ENCODE measurements around the gene KAT14. TPM values are rescaled to one million over a fixed set of nuclear protein-coding genes. Genes with fewer than 3 reads are reported as not detected.
"Not testable (repeated sequence)": the region's sequence is repeated elsewhere in the genome, so short reads cannot be mapped to it uniquely, and the experiment has no call there.

The KAT14 gene, protein sequence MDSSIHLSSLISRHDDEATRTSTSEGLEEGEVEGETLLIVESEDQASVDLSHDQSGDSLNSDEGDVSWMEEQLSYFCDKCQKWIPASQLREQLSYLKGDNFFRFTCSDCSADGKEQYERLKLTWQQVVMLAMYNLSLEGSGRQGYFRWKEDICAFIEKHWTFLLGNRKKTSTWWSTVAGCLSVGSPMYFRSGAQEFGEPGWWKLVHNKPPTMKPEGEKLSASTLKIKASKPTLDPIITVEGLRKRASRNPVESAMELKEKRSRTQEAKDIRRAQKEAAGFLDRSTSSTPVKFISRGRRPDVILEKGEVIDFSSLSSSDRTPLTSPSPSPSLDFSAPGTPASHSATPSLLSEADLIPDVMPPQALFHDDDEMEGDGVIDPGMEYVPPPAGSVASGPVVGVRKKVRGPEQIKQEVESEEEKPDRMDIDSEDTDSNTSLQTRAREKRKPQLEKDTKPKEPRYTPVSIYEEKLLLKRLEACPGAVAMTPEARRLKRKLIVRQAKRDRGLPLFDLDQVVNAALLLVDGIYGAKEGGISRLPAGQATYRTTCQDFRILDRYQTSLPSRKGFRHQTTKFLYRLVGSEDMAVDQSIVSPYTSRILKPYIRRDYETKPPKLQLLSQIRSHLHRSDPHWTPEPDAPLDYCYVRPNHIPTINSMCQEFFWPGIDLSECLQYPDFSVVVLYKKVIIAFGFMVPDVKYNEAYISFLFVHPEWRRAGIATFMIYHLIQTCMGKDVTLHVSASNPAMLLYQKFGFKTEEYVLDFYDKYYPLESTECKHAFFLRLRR
- total RNA-seq, result 15.3 and 16.5 TPM in 2 replicates

- Mint-ChIP-seq H3K9me3 (no peaks in the 10 kb centered on the region), H3K27ac (peak within 1 kb of the TSS; percentile 83), H3K36me3 (ENCODE audit: low read depth) (peaks cover 13% of the 10 kb centered on the region), H3K4me1 (ENCODE audit: low read depth) (peaks cover 23% of the 10 kb centered on the region), H3K27me3 (ENCODE audit: low read depth) (no peaks in the 10 kb centered on the region), H3K4me3 (ENCODE audit: low read depth) (peak within 1 kb of the TSS; percentile 80)
- intact Hi-C loops (cut with micrococcal nuclease), result loop anchor here (1.0 to 5.0 kb wide), 3 partner anchors 151 to 455 kb away; partner anchors contain the start of genes MGME1, RRBP1 and ZNF133
- DNase-seq (ENCODE audit: low spot score), result peak; percentile 90
Observed at GRCh38 chr20:18137412-18138265, at the start of gene KAT14, which contains the start of gene PET117. TSS of gene KAT14 (plus strand) at chr20:18137863. CDS start at chr20:18142661, 4,798 bp downstream. TSS of gene PET117 (plus strand) at chr20:18137863. CDS start at chr20:18137956, 93 bp downstream.

DNA sequence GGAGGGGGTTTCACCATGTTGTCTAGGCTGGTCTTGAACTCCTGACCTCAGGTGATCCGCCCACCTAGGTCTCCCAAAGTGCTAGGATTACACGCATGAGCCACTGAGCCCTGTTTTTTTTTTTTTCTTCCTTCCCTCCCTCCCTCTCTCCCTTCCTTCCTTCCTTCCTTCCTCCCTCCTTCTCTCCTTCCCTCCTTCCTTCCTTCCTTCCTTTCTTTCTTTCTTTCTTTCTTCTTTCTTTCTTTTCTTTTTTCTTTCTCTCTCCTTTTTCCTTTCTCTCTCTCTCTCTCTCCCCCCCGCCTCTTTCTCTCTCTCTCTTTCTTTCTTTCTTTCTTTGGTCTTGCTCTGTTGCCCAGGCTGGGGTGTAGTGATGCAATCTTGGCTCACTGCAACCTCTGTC, 49.4 kb upstream of the KAT14 start:
- DNase-seq (ENCODE audit: low spot score); H3K27me3 Mint-ChIP-seq (ENCODE audit: low read depth); H3K36me3 Mint-ChIP-seq (ENCODE audit: low read depth); H3K4me1 Mint-ChIP-seq (ENCODE audit: low read depth); intact Hi-C loops (cut with micrococcal nuclease); H3K4me3 Mint-ChIP-seq (ENCODE audit: low read depth); H3K27ac Mint-ChIP-seq; H3K9me3 Mint-ChIP-seq: not testable (repeated sequence)

- H3K4me1 Mint-ChIP-seq (ENCODE audit: low read depth); H3K27me3 Mint-ChIP-seq (ENCODE audit: low read depth); H3K27ac Mint-ChIP-seq; H3K4me3 Mint-ChIP-seq (ENCODE audit: low read depth); intact Hi-C loops (cut with micrococcal nuclease); H3K9me3 Mint-ChIP-seq; H3K36me3 Mint-ChIP-seq (ENCODE audit: low read depth); DNase-seq (ENCODE audit: low spot score): not testable (repeated sequence)
Observed at GRCh38 chr20:18088841-18089240, 48.8 kb upstream of the KAT14 start.

- Mint-ChIP-seq H3K27me3 (ENCODE audit: low read depth) (no peaks in the 10 kb centered on the region), H3K9me3 (no peaks in the 10 kb centered on the region), H3K36me3 (ENCODE audit: low read depth) (no peaks in the 10 kb centered on the region), H3K4me3 (ENCODE audit: low read depth) (no peak overlapping the region), H3K27ac (no peak overlapping the region), H3K4me1 (ENCODE audit: low read depth) (no peaks in the 10 kb centered on the region)
- intact Hi-C loops (cut with micrococcal nuclease), result no loop called here
- no peak for DNase-seq (ENCODE audit: low spot score)
Observed at GRCh38 chr20:18090044-18090443, 47.6 kb upstream of the KAT14 start.

DNA sequence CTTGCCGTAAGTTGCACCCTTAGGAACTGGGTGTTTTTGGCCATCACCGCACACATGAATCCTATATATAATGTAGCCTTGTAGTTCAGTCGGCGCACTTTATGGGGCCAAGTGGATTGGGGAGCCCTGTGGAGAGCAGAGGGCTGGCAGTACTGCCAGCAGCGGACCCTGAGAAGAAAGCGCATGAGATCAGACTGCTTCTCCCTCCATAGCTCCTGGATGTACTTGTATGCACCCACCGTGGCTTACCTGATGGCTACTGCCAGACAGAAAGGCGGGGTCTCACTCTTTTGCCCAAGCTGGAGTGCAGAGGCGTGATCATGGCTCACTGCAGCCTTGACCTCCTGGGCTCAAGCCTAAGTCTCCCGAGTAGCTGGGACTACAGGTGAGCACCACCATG, 47.2 kb upstream of the KAT14 start:
- intact Hi-C loops (cut with micrococcal nuclease), result no loop called here
- Mint-ChIP-seq H3K27me3 (ENCODE audit: low read depth) (no peaks in the 10 kb centered on the region), H3K9me3 (no peaks in the 10 kb centered on the region), H3K27ac (no peak overlapping the region), H3K4me3 (ENCODE audit: low read depth) (no peak overlapping the region), H3K4me1 (ENCODE audit: low read depth) (no peaks in the 10 kb centered on the region), H3K36me3 (ENCODE audit: low read depth) (no peaks in the 10 kb centered on the region)
- DNase-seq (ENCODE audit: low spot score), result no peak

DNA sequence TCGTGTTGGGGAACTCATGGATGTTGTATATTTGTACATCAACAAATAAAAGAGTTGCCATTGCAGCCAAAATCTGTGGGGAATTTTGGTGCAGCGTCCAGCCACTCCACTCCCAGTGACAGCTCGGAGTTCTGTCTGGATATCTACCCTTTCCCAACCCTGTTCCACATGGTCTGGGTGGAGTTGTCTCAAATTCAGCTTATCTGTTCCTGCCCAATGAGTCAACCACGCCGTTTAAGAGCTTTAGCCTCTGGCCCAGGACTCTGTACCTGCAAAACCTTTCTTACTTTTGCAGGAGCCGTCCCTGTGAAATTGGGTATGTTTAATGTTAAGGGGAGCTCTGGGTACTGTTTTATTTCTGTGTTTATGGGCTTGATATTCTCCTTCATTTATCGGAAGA, 46.0 kb upstream of the KAT14 start:
- Mint-ChIP-seq H3K27ac (no peak overlapping the region), H3K4me1 (ENCODE audit: low read depth) (no peaks in the 10 kb centered on the region), H3K9me3 (no peaks in the 10 kb centered on the region), H3K36me3 (ENCODE audit: low read depth) (no peaks in the 10 kb centered on the region), H3K4me3 (ENCODE audit: low read depth) (no peak overlapping the region), H3K27me3 (ENCODE audit: low read depth) (no peaks in the 10 kb centered on the region)
- intact Hi-C loops (cut with micrococcal nuclease), result no loop called here
- DNase-seq (ENCODE audit: low spot score), result no peak

DNA sequence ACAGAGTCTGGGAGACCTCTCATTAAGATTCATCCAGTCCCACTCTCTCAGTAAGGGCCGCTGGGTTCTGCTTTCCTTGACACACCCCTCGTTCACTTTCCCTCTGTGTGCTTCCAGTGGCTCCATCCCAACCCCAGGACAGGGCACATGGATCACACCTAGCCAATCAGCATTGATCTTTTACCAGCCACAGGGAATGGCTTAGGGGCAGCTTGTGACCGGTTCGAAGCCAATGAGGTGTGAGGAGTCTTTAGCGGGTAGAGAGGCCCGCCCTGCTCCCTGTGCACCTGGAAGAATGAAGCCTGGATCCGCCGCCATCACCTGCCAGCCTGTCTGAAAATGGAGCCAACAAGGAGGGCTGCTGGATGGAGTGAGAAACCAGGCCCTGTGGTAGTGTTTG, 44.8 kb upstream of the KAT14 start:
- no peak overlapping the region for H3K4me3 Mint-ChIP-seq (ENCODE audit: low read depth)
- DNase-seq (ENCODE audit: low spot score), result no peak
- no peaks in the 10 kb centered on the region for H3K9me3 Mint-ChIP-seq
- no peak overlapping the region for H3K27ac Mint-ChIP-seq
- intact Hi-C loops (cut with micrococcal nuclease), result no loop called here
- H3K4me1 Mint-ChIP-seq (ENCODE audit: low read depth), result no peaks in the 10 kb centered on the region
- H3K36me3 Mint-ChIP-seq (ENCODE audit: low read depth), result no peaks in the 10 kb centered on the region
- H3K27me3 Mint-ChIP-seq (ENCODE audit: low read depth), result no peaks in the 10 kb centered on the region

- H3K9me3 Mint-ChIP-seq, result no peaks in the 10 kb centered on the region
- no peaks in the 10 kb centered on the region for H3K36me3 Mint-ChIP-seq (ENCODE audit: low read depth)
- no peak for DNase-seq (ENCODE audit: low spot score)
- no peaks in the 10 kb centered on the region for H3K27me3 Mint-ChIP-seq (ENCODE audit: low read depth)
- no peak overlapping the region for H3K4me3 Mint-ChIP-seq (ENCODE audit: low read depth)
- intact Hi-C loops (cut with micrococcal nuclease), result no loop called here
- H3K27ac Mint-ChIP-seq, result no peak overlapping the region
- no peaks in the 10 kb centered on the region for H3K4me1 Mint-ChIP-seq (ENCODE audit: low read depth)
Observed at GRCh38 chr20:18093388-18093787, 44.3 kb upstream of the KAT14 start.

DNA sequence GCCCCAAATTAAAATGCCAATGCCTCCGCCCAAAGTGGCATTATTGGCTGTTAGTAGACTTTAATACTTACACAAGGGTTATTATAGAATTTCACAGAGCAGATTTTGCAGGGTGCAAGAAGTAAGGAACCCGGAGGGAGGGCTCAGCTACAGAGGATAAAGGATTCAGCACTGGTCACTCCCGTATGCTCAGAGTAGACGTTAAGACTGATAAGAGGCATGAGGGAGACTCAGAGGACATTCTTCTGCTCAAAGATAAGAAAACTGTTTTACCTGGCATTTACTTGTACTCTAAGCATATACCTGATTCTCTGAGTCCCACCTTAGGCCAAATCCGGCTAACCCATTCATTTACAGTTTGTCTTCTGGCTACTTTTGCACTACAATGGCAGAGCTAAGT, 43.5 kb upstream of the KAT14 start:
- no peaks in the 10 kb centered on the region for H3K9me3 Mint-ChIP-seq
- DNase-seq (ENCODE audit: low spot score), result no peak
- no peaks in the 10 kb centered on the region for H3K36me3 Mint-ChIP-seq (ENCODE audit: low read depth)
- H3K27me3 Mint-ChIP-seq (ENCODE audit: low read depth), result no peaks in the 10 kb centered on the region
- H3K27ac Mint-ChIP-seq, result no peak overlapping the region
- intact Hi-C loops (cut with micrococcal nuclease), result no loop called here
- no peak overlapping the region for H3K4me3 Mint-ChIP-seq (ENCODE audit: low read depth)
- no peaks in the 10 kb centered on the region for H3K4me1 Mint-ChIP-seq (ENCODE audit: low read depth)

- H3K9me3 Mint-ChIP-seq; DNase-seq (ENCODE audit: low spot score); H3K4me1 Mint-ChIP-seq (ENCODE audit: low read depth); intact Hi-C loops (cut with micrococcal nuclease); H3K36me3 Mint-ChIP-seq (ENCODE audit: low read depth); H3K27ac Mint-ChIP-seq; H3K27me3 Mint-ChIP-seq (ENCODE audit: low read depth); H3K4me3 Mint-ChIP-seq (ENCODE audit: low read depth): not testable (repeated sequence)
Observed at GRCh38 chr20:18100569-18100968, 37.1 kb upstream of the KAT14 start.

DNA sequence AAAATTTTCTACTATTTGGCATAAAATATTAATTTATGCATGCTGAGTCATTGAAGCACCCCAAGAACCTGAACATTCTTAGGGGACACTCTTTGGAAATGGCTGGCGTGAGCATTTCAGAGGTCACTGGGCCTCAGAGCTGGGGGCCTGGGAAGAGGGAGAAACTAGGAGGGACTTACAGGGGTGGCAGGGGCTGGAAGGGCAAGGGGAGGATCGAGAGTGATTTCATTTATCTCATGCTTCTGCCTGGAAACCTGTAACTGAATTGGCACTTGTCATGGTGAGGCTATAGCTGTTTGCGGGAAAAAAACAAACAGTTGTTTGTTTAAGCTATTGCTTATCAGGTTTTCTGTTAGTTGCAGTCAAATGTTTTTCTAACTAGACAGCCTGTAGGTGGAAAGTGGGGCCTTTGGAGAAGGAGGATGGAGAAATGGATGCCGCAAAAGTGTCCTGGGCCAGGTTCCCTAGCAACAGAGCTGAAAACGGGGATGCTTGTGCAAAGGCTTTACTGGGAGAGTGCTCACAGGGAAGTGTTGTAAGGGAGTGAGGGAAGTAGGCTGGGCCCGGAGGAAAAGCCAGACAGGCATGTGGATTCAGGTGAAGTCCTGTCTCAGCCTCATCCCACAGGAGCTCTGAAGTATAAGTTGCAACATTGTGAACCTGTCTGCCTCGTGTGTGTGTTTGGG, 36.4 kb upstream of the KAT14 start:
- Mint-ChIP-seq H3K9me3 (no peaks in the 10 kb centered on the region), H3K27me3 (ENCODE audit: low read depth) (peaks cover 3% of the 10 kb centered on the region), H3K4me1 (ENCODE audit: low read depth) (no peaks in the 10 kb centered on the region), H3K36me3 (ENCODE audit: low read depth) (no peaks in the 10 kb centered on the region), H3K4me3 (ENCODE audit: low read depth) (no peak overlapping the region), H3K27ac (no peak overlapping the region)
- intact Hi-C loops (cut with micrococcal nuclease), result no loop called here
- DNase-seq (ENCODE audit: low spot score), result no peak

- DNase-seq (ENCODE audit: low spot score), result no peak
- intact Hi-C loops (cut with micrococcal nuclease), result no loop called here
- H3K9me3 Mint-ChIP-seq, result no peaks in the 10 kb centered on the region
- no peaks in the 10 kb centered on the region for H3K4me1 Mint-ChIP-seq (ENCODE audit: low read depth)
- no peak overlapping the region for H3K27ac Mint-ChIP-seq
- no peaks in the 10 kb centered on the region for H3K36me3 Mint-ChIP-seq (ENCODE audit: low read depth)
- H3K27me3 Mint-ChIP-seq (ENCODE audit: low read depth), result peaks cover 3% of the 10 kb centered on the region
- H3K4me3 Mint-ChIP-seq (ENCODE audit: low read depth), result no peak overlapping the region
Observed at GRCh38 chr20:18103497-18103896, 34.2 kb upstream of the KAT14 start.

Data from activated T-helper 2 cell treated with anti-CD3 and anti-CD28 coated beads, Interferon-gamma antibody, Interleukin-2, Interleukin-4, amounts not matched to agents 10 μg/mL and 5 μg/mL and 100 μg/mL, durations not matched to agents 14 hours and 24 hours and 36 hours (primary cell).